T1000 (cell line): ENCODE measurements around the gene TMEM41A.

ENCODE experiments used
- DNase-seq: peaks from one replicate; lab custom pipeline; 2025; ENCODE audit warnings: mixed read lengths; lab: John Stamatoyannopoulos, UW

Gene TMEM41A

GRCh38 chr3:185498503-185499396, at the start of gene TMEM41A:
Gene TMEM41A, minus strand, starts transcription at chr3:185499035. Its CDS starts 74 bp downstream, at chr3:185498961.
- DNase-seq = peak; percentile 92

GRCh38 chr3:185540695-185541094, 41.9 kb upstream of the TMEM41A start:
- no peak for DNase-seq

- DNase-seq = no peak
Measured at GRCh38 chr3:185539934-185540333, 41.1 kb upstream of the TMEM41A start.

- DNase-seq = peak; percentile 72
Measured at GRCh38 chr3:185537369-185537970, 38.6 kb upstream of the TMEM41A start.

DNA sequence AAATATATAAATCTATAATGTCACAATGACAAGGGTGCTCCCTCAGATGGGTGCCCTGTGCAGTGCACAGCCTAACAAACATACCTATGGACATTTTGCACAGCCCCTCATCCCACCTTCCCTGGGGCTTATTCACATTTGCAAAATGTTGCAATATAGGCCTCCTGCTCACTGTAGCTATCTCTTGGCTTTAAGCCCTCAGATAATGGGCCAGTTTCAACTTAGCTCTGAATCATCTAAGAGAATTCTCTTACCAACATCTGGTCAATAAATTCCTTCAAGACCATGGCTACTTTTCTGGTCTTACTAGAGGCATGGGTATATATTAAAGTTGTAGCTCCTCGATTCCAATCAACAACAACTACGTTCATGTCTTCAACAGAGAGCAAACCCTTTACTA, 35.7 kb upstream of the TMEM41A start:
- DNase-seq = no peak

DNA sequence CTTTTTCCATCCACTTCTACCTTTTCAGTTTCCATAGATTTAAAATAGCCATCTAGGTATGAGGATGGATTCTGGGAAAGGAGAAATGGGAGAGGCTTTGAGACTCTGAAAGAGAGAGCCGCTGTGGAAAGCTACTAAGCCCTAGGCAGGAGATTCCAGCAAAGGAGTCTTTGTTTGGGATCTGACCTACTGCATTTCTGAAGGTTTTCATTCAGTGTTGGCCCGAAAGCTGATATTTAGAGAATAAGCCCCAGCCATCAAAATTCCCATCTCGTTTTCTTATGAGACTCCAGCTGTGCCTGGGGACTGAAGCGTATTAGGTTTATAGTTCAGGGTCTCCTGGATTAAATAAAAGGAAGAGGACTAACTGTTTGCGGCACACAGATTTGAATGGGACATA, 34.1 kb upstream of the TMEM41A start:
- no peak for DNase-seq

DNA sequence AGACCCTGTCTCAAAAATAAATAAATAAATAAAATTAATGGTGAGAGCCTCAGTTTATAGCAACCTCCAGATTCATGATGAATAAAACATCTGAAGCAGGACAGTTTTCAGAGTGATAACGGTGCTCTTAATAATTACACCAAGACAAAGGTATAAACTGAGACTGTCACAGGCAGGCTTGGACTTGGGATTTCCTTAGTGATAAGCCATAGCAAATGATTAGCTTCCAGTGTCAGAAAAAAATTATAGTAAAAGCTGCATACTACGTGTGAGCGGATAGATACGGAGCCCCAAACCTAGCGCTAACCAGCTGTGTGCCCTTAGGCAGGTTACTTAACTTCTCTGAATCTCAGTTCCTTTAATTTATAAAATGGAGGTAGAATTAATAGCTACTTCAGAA, 32.0 kb upstream of the TMEM41A start:
- no peak for DNase-seq

GRCh38 chr3:185528532-185528931, 29.7 kb upstream of the TMEM41A start:
- DNase-seq = no peak

DNA sequence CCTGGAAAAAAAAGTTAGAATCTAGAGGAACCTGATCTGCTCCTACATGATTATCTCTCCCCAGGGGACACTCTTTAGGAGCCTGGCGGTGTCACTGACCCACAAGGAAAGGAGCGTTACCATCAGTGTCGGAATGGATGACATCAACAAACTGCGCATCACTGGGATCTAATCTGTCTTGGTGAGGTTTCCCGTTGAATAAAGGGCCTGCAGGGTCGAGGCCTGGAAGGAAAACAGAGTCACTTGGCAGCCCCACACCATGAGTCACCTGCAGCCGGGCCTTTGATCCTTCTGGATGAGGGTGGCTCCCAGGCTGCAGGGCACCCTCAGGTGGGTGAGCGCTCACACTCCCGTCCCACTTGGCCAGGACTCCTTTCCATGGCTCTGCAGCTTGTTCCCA, 28.5 kb upstream of the TMEM41A start:
- no peak for DNase-seq

DNA sequence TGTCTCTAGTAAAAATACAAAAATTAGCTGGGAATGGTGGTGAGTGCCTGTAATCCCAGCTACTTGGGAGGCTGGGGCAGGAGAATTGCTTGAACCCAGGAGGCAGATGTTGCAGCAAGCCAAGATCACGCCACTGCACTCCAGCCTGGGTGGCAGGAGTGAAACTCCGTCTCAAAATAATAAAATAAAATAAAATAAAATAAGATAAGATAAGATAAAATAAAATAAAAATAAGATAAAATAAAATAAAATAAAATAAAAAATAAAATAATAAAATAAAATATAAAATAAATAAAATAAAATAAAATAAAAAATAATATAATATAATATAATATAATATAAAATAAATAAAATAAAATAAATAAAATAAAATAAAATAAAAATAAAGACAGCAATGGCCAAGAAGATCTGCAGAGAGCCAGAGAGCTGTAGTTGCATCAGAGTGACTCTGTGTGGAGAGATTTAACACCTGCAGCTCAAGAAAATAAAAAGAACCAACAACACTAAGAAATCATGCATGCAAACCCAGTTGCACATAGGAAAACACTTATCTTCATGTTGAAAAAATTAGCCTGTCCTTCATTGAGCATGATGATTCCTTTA, 27.6 kb upstream of the TMEM41A start:
- DNase-seq = no peak

GRCh38 chr3:185521349-185522138, 22.7 kb upstream of the TMEM41A start:
- no peak for DNase-seq

DNA sequence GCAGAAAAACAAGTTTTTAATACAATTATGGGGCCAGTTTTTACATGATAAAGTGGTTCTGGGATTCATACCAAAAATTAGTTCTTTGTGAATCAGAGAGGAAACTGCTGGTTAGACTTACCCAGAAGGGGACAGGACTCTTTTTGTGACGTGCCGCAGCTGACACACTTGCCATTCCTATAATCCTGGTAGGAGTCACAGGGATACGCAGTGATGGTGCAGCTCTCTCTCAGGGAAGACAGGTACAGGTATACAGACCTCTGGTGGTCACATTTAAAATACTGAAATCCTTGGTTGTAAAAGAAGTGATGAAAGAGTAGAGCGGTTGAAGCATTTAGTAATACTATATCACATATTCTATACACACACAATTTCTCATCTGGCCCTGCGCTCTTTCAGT, 20.2 kb upstream of the TMEM41A start:
- DNase-seq = no peak

DNA sequence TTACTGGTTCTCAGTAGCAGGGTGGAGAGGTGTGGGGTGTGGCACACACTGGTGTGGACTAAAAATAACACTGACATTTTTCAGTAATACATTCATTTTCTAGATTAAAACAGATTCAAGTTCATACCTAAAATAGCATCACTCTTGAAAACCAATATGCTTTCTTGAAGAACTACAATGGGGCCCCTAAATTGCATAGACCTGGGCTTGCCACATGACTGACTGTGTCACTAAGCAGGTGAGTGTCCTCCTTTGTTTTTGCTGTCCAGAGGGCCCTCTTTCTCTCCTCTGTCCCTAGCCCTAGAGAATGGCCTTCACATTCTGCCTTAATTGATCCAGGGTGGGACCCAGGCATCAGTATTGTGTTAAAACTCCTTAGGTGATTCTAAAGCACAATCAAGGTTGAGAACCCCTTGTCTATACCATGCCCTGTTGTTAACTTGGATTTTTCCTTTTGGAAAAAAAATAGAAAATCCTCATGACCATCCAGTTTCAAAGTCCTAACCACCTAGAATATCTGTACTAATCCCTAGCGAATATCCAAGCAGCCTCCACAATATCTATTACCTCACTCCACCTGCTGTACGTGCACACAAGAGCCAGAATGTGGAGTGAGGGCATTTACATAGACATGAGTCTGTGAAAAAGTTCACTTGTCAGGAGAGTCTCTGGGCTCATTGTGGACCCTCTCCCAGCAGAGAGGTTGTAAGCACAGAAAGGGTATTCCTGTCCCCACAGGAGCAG, 18.7 kb upstream of the TMEM41A start:
- no peak for DNase-seq

GRCh38 chr3:185511711-185512110, 12.9 kb upstream of the TMEM41A start:
- no peak for DNase-seq

DNA sequence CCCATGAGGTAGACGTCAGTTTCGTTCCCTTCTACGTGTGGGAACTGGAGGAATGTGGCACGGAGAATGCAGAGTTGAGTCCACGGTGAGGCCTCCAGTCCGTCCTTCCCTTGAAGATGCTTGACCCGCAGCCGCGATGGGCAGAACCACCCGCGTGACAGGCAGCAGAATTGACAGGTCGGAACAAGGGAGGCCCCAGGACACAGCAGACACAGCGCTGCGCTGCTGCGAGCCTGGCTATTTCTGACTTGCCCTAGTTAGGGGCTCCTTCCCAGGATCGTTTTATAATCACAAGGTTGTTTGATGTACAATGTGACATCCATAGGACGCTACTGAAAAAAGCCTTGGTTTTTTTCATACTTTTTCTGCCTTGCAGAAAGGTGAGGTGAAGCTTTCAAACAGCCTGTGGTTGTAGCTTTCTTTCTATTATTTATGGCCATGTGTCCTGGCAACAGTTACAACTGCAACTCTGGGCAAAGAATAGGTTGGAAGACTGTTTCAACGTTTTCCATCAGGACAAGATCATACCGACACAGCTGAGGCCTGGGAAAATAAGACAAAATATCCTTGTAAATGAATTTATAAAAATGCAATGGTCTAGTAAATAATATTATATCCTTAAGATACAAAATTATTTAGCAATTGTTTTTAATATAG, 9.6 kb upstream of the TMEM41A start:
- DNase-seq = no peak

DNA sequence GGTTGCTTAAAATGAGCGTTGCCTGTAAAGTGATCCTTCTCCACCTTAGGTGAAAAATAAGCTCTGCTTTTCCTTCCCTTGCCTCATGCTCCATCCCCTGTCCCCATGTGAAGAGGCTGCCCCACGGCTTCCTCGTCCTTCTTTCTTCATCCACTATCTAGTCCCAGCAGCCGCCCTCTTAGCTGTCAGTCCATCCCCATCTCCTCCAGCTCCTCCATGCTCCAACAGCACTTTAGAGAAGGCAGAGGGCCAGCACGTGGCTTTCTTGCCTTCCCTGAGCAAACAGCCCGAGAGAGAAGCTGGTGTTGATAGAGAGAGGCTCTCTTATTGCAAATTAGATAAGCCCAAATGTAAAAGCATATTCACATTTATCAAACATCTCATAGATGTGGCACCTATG, 9.0 kb upstream of the TMEM41A start:
- DNase-seq = no peak

GRCh38 chr3:185504636-185505035, 5.8 kb upstream of the TMEM41A start:
- DNase-seq = no peak

DNA sequence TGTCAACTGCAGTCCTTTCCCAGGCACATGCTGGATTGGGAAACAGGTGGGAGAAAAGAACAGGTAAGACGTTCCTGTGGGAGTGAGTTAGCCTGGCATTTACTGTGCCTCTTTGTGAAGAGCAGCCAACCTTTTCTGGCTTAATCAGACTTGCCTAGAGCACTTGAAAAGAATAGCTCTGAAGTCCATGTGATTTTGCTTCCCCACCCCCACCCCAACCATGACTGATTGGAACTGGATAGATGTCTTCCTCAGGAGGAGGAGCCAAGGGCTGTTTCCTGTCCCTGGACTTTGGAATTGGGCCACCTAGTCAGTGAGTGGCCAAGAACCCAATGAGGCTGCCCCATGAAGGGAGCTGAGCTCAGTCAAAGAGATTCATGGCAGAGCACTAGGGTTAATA, 4.7 kb upstream of the TMEM41A start:
- DNase-seq = no peak

DNA sequence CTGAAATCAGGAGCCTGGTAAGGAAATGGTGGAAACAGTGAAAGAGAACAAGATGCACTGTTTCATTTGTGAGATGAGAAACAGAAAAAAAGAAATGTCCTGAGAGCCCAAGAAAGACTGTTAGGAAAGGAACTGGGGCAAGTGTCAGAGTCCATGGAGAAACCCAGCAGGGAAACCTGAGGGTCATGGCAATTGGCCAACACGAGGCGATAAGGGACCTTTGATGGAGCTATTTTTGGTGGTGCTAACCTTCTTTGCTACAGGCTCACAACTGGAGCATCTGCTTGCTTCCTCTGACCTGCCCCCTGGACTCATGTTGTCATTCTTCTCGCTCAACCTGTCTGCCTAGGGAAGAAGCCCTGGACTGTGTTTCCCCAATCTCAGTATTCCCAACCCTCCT, 4.2 kb upstream of the TMEM41A start:
- DNase-seq = no peak

GRCh38 chr3:185490241-185490640, 8.6 kb downstream of the TMEM41A start:
- DNase-seq = no peak

DNA sequence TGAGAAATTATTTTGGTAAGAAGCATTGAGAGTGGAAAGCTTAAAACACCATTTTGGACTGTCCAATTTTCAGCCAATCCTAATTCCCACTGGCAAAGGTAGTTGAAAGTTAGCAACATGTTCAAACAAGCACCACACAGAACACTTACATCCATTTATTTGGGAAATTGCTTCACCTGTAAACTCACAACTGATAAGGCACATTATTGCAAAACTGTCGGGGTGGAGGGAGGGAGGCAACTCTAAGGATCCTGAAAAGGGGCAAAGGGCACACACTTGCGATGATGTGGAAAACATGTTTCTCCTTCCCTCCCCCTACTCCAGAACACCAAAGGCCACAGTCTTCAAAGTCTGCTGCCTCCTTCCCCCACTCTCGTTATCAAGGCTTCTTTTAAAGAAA, 9.4 kb downstream of the TMEM41A start:
- DNase-seq = no peak
